DND-41 (cell line): ENCODE data around the gene MAP2K5.

ENCODE experiments used
- ATAC-seq: fragments of 200-7000 bp; cut with Tn5 transposase; 3 replicates; pipeline ENCODE4 v1.9.1; 2021; ENCODE audit warnings: low read depth; ENCODE audit not compliant: insufficient read depth
- DNase-seq: peaks from one replicate; pipeline ENCODE4 v3.0.0-alpha.2; 2020
- H2AFZ ChIP-seq: 2 replicates; pipeline ENCODE4 v1.6.0; 2012; ENCODE audit warnings: low read depth, low read length
- H3K27ac ChIP-seq: 2 replicates; pipeline ENCODE4 v1.5.1; 2012; ENCODE audit warnings: low read length, inconsistent platforms
- H3K27me3 ChIP-seq: fragments of 200-600 bp; sonication (generic); 2 replicates; pipeline ENCODE4 v1.6.0; 2012; ENCODE audit warnings: low read length, mild to moderate bottlenecking, inconsistent platforms; ENCODE audit not compliant: insufficient read depth, poor library complexity
- H3K36me3 ChIP-seq: 2 replicates; pipeline ENCODE4 v1.5.1; 2012; ENCODE audit warnings: low read length, inconsistent platforms; ENCODE audit not compliant: insufficient read depth
- H3K4me1 ChIP-seq: 2 replicates; pipeline ENCODE4 v1.5.1; 2012; ENCODE audit warnings: mild to moderate bottlenecking, low read length; ENCODE audit not compliant: insufficient read depth
- H3K4me2 ChIP-seq: 2 replicates; pipeline ENCODE4 v1.6.0; 2012; ENCODE audit warnings: mild to moderate bottlenecking, moderate library complexity, low read length, inconsistent platforms; ENCODE audit not compliant: insufficient read depth
- H3K4me3 ChIP-seq, 2 experiments: fragments of 200-600 bp in 1 of 2; shearing (Covaris generic) in 1 of 2; 2 replicates each; pipeline ENCODE4 v1.5.1; 2012 to 2016; ENCODE audit warnings: inconsistent platforms in 2 of 2, low read length in 2 of 2, mild to moderate bottlenecking in 2 of 2, low read depth in 1 of 2, moderate library complexity in 1 of 2
- H3K79me2 ChIP-seq: 2 replicates; pipeline ENCODE4 v1.6.0; 2012; ENCODE audit warnings: low read length, inconsistent platforms; ENCODE audit not compliant: insufficient read depth
- H3K9ac ChIP-seq: 2 replicates; pipeline ENCODE4 v1.6.0; 2012; ENCODE audit warnings: low read depth, mild to moderate bottlenecking, inconsistent platforms, low read length, moderate library complexity
- H3K9me3 ChIP-seq: 2 replicates; pipeline ENCODE4 v1.5.1; 2012; ENCODE audit warnings: low read length, moderate library complexity, mild to moderate bottlenecking, inconsistent platforms; ENCODE audit not compliant: insufficient read depth, severe bottlenecking
- H4K20me1 ChIP-seq: 2 replicates; pipeline ENCODE4 v1.6.0; 2012; ENCODE audit warnings: low read length; ENCODE audit not compliant: insufficient read depth
- CTCF ChIP-seq: IDR thresholded peaks from 2 replicates; pipeline ENCODE4 v1.5.1; 2012; ENCODE audit warnings: borderline replicate concordance, low read length, moderate library complexity, mild to moderate bottlenecking; ENCODE audit not compliant: poor library complexity, severe bottlenecking; ENCODE audit errors: extremely low read depth
- EZH2 ChIP-seq: IDR thresholded peaks from 3 replicates; pipeline ENCODE4 v1.6.1; 2012; ENCODE audit warnings: borderline replicate concordance, low read depth, mild to moderate bottlenecking, moderate library complexity, low read length, inconsistent platforms; ENCODE audit not compliant: severe bottlenecking

Gene MAP2K5

GRCh38 chr15:67558502-67558901, 16.0 kb downstream of the MAP2K5 start:
- H3K9ac ChIP-seq, result no peak overlapping the region
- H2AFZ ChIP-seq, result no peak overlapping the region
- H3K4me2 ChIP-seq, result no peak overlapping the region
- H3K36me3 ChIP-seq, result peaks cover 30% of the 10 kb centered on the region
- peaks cover 8% of the 10 kb centered on the region for H3K4me1 ChIP-seq
- H3K27ac ChIP-seq, result no peak overlapping the region
- no peak for TF ChIP-seq EZH2
- TF ChIP-seq CTCF, result no peak
- no peak overlapping the region for H3K4me3 ChIP-seq
- H4K20me1 ChIP-seq, result no peaks in the 10 kb centered on the region
- DNase-seq, result no peak
- H3K27me3 ChIP-seq, result no peaks in the 10 kb centered on the region
- ATAC-seq, result no peak
- H3K9me3 ChIP-seq, result no peaks in the 10 kb centered on the region
- peaks cover 16% of the 10 kb centered on the region for H3K79me2 ChIP-seq

- DNase-seq, result no peak
- no peak for ATAC-seq
- H4K20me1 ChIP-seq, result no peaks in the 10 kb centered on the region
- H3K27me3 ChIP-seq, result no peaks in the 10 kb centered on the region
- H2AFZ ChIP-seq, result no peak overlapping the region
- H3K27ac ChIP-seq, result no peak overlapping the region
- H3K36me3 ChIP-seq, result peaks cover 30% of the 10 kb centered on the region
- peaks cover 12% of the 10 kb centered on the region for H3K4me1 ChIP-seq
- no peaks in the 10 kb centered on the region for H3K9me3 ChIP-seq
- no peak overlapping the region for H3K4me2 ChIP-seq
- H3K4me3 ChIP-seq, result no peak overlapping the region
- TF ChIP-seq EZH2, result no peak
- no peak for TF ChIP-seq CTCF
- no peak overlapping the region for H3K9ac ChIP-seq
- H3K79me2 ChIP-seq, result peaks cover 16% of the 10 kb centered on the region
These were observed 16.7 kb downstream of the MAP2K5 start for GRCh38 chr15:67559158-67559557.

- Histone ChIP-seq H3K27me3 (no peaks in the 10 kb centered on the region), H3K9ac (no peak overlapping the region), H3K4me1 (peaks cover 16% of the 10 kb centered on the region), H3K9me3 (no peaks in the 10 kb centered on the region), H3K4me3 (no peak overlapping the region), H3K4me2 (no peak overlapping the region), H3K36me3 (peaks cover 30% of the 10 kb centered on the region), H2AFZ (no peak overlapping the region), H3K27ac (no peak overlapping the region), H3K79me2 (peaks cover 16% of the 10 kb centered on the region), H4K20me1 (no peaks in the 10 kb centered on the region)
- DNase-seq (no peak), ATAC-seq (no peak)
- TF ChIP-seq CTCF (no peak), EZH2 (no peak)
These were observed 17.1 kb downstream of the MAP2K5 start for GRCh38 chr15:67559576-67559975.

- Histone ChIP-seq H3K9me3 (no peaks in the 10 kb centered on the region), H3K4me1 (peaks cover 21% of the 10 kb centered on the region), H2AFZ (no peak overlapping the region), H3K36me3 (peaks cover 25% of the 10 kb centered on the region), H3K27ac (no peak overlapping the region), H3K27me3 (no peaks in the 10 kb centered on the region), H3K4me3 (no peak overlapping the region), H3K9ac (no peak overlapping the region), H3K79me2 (peaks cover 16% of the 10 kb centered on the region), H3K4me2 (no peak overlapping the region), H4K20me1 (no peaks in the 10 kb centered on the region)
- TF ChIP-seq EZH2, result no peak
- no peak for TF ChIP-seq CTCF
- ATAC-seq (no peak), DNase-seq (no peak)
These were observed 17.8 kb downstream of the MAP2K5 start for GRCh38 chr15:67560320-67560719.
